ENCODE results near the gene SQSTM1.

DNA sequence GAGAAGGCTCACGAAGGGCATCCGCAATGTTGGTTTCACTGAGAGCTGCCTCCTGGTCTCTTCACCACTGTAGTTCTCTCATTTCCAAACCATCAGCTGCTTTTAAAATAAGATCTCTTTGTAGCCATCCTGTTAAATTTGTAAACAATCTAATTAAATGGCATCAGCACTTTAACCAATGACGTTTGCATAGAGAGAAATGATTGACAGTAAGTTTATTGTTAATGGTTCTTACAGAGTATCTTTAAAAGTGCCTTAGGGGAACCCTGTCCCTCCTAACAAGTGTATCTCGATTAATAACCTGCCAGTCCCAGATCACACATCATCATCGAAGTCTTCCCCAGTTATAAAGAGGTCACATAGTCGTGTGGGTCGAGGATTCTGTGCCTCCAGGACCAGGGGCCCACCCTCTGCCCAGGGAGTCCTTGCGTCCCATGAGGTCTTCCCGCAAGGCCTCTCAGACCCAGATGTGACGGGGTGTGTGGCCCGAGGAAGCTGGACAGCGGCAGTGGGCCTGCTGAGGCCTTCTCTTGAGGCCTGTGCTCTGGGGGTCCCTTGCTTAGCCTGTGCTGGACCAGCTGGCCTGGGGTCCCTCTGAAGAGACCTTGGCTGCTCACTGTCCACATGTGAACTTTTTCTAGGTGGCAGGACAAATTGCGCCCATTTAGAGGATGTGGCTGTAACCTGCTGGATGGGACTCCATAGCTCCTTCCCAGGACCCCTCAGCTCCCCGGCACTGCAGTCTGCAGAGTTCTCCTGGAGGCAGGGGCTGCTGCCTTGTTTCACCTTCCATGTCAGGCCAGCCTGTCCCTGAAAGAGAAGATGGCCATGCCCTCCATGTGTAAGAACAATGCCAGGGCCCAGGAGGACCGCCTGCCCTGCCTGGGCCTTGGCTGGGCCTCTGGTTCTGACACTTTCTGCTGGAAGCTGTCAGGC lies 16.6 kb downstream of the SQSTM1 start:
- TF ChIP-seq, protein P1, sequence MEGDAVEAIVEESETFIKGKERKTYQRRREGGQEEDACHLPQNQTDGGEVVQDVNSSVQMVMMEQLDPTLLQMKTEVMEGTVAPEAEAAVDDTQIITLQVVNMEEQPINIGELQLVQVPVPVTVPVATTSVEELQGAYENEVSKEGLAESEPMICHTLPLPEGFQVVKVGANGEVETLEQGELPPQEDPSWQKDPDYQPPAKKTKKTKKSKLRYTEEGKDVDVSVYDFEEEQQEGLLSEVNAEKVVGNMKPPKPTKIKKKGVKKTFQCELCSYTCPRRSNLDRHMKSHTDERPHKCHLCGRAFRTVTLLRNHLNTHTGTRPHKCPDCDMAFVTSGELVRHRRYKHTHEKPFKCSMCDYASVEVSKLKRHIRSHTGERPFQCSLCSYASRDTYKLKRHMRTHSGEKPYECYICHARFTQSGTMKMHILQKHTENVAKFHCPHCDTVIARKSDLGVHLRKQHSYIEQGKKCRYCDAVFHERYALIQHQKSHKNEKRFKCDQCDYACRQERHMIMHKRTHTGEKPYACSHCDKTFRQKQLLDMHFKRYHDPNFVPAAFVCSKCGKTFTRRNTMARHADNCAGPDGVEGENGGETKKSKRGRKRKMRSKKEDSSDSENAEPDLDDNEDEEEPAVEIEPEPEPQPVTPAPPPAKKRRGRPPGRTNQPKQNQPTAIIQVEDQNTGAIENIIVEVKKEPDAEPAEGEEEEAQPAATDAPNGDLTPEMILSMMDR (conservative IDR thresholded peaks at IDR 0.05 in 1 of 2, IDR thresholded peaks at IDR 0.05 in 1 of 2; ENCODE audit: low read depth in 1 of 2, low read length in 2 of 2) = no peak
- TF ChIP-seq EZH2 (IDR thresholded peaks at IDR 0.05; ENCODE audit: low read length, missing control alignments) = no peak

Data from fibroblast of lung (primary cell).